WTC11 (cell line): ENCODE data around the gene OPCML. TPM values are rescaled to one million over a fixed set of nuclear protein-coding genes. Genes with fewer than 3 reads are reported as not detected.

Experiments used
- ATAC-seq: fragments of 200-7000 bp; cut with Tn5 transposase; 2 replicates; pipeline ENCODE4 v1.10.0; 2021; ENCODE audit warnings: mild to moderate bottlenecking, moderate library complexity
- CTCF ChIA-PET: fragments of 300-600 bp; sonication (Branson Sonifier 250); formaldehyde crosslinking; loops from one replicate; lab custom pipeline; 2021; ENCODE audit warnings: antibody characterized with exemption; lab: Charles Lee
- POLR2A ChIA-PET: fragments of 350-600 bp; sonication (Branson Sonifier 250); formaldehyde crosslinking; loops from one replicate; lab custom pipeline; 2021; ENCODE audit warnings: antibody characterized with exemption; lab: Charles Lee
- DNase-seq: peaks from one replicate; pipeline ENCODE4 v3.0.0; 2021; ENCODE audit warnings: low spot score
- H3K27ac Mint-ChIP-seq: 2 replicates; pipeline ENCODE4 v1.8.0; 2021; ENCODE audit warnings: mixed read lengths
- H3K27me3 Mint-ChIP-seq: 2 replicates; pipeline ENCODE4 v1.8.0; 2021; ENCODE audit warnings: low read depth, mild to moderate bottlenecking, moderate library complexity, mixed read lengths
- H3K36me3 Mint-ChIP-seq: 2 replicates; pipeline ENCODE4 v1.8.0; 2021; ENCODE audit warnings: mixed read lengths
- H3K4me1 Mint-ChIP-seq: 2 replicates; pipeline ENCODE4 v1.8.0; 2022; ENCODE audit warnings: mixed read lengths
- H3K4me3 Mint-ChIP-seq: 2 replicates; pipeline ENCODE4 v1.8.0; 2021; ENCODE audit warnings: mild to moderate bottlenecking, moderate library complexity, mixed read lengths
- H3K9me3 Mint-ChIP-seq: 2 replicates; pipeline ENCODE4 v1.8.0; 2021; ENCODE audit warnings: mixed read lengths
- ATF2 ChIP-seq: sonication (generic); formaldehyde crosslinking; IDR thresholded peaks from 2 replicates; pipeline ENCODE4 v1.8.1; 2022; ENCODE audit warnings: low read depth, missing genetic modification reagents, borderline replicate concordance
- ETV6 ChIP-seq: sonication (generic); formaldehyde crosslinking; IDR thresholded peaks from 2 replicates; pipeline ENCODE4 v1.8.1; 2022; ENCODE audit warnings: mild to moderate bottlenecking, missing genetic modification reagents
- IRF2 ChIP-seq: sonication (generic); formaldehyde crosslinking; IDR thresholded peaks from 2 replicates; pipeline ENCODE4 v1.8.0; 2022; ENCODE audit warnings: low read depth, missing genetic modification reagents, borderline replicate concordance
- MAX ChIP-seq: sonication (generic); formaldehyde crosslinking; IDR thresholded peaks from 2 replicates; pipeline ENCODE4 v1.8.0; 2022; ENCODE audit warnings: mild to moderate bottlenecking, missing genetic modification reagents
- RORB ChIP-seq: fragments of 250-450 bp; sonication (Bioruptor Pico); IDR thresholded peaks from 2 replicates; pipeline ENCODE4 v1.9.0; 2021; ENCODE audit warnings: mild to moderate bottlenecking
- TP53 ChIP-seq: sonication (generic); formaldehyde crosslinking; IDR thresholded peaks from 2 replicates; pipeline ENCODE4 v1.8.1; 2023; ENCODE audit warnings: mild to moderate bottlenecking, missing genetic modification reagents
- ZNF219 ChIP-seq: sonication (generic); formaldehyde crosslinking; IDR thresholded peaks from 2 replicates; pipeline ENCODE4 v1.8.0; 2023; ENCODE audit warnings: missing genetic modification reagents, mild to moderate bottlenecking, borderline replicate concordance
- ZNF317 ChIP-seq: sonication (generic); formaldehyde crosslinking; IDR thresholded peaks from 2 replicates; pipeline ENCODE4 v1.8.1; 2023; ENCODE audit warnings: low read depth, mild to moderate bottlenecking, moderate library complexity, missing genetic modification reagents, borderline replicate concordance
- ZNF425 ChIP-seq: fragments of 250-450 bp; sonication (Bioruptor Pico); conservative IDR thresholded peaks from 2 replicates; pipeline ENCODE4 v1.9.0; 2021; ENCODE audit warnings: mild to moderate bottlenecking
- total RNA-seq: library from RNA; stranded (reverse); gene quantifications from 3 replicates; pipeline ENCODE4 v1.2.3, GENCODE V29; 2021
- TF ChIP-seq, protein P1 (sequence below): sonication (generic); formaldehyde crosslinking; IDR thresholded peaks from 2 replicates; pipeline ENCODE4 v1.8.0; 2022; ENCODE audit warnings: missing genetic modification reagents
- TF ChIP-seq, protein P2 (sequence below): fragments of 200-600 bp; IDR thresholded peaks from 2 replicates; pipeline ENCODE4 v1.8.0; 2022; ENCODE audit warnings: antibody characterized with exemption

The OPCML gene
- total RNA-seq, 1 experiment from 2014 or later = 1.5 TPM

GRCh38 chr11:132638423-132638822, 893.9 kb downstream of the OPCML start (continued):
- TF ChIP-seq, protein P1, sequence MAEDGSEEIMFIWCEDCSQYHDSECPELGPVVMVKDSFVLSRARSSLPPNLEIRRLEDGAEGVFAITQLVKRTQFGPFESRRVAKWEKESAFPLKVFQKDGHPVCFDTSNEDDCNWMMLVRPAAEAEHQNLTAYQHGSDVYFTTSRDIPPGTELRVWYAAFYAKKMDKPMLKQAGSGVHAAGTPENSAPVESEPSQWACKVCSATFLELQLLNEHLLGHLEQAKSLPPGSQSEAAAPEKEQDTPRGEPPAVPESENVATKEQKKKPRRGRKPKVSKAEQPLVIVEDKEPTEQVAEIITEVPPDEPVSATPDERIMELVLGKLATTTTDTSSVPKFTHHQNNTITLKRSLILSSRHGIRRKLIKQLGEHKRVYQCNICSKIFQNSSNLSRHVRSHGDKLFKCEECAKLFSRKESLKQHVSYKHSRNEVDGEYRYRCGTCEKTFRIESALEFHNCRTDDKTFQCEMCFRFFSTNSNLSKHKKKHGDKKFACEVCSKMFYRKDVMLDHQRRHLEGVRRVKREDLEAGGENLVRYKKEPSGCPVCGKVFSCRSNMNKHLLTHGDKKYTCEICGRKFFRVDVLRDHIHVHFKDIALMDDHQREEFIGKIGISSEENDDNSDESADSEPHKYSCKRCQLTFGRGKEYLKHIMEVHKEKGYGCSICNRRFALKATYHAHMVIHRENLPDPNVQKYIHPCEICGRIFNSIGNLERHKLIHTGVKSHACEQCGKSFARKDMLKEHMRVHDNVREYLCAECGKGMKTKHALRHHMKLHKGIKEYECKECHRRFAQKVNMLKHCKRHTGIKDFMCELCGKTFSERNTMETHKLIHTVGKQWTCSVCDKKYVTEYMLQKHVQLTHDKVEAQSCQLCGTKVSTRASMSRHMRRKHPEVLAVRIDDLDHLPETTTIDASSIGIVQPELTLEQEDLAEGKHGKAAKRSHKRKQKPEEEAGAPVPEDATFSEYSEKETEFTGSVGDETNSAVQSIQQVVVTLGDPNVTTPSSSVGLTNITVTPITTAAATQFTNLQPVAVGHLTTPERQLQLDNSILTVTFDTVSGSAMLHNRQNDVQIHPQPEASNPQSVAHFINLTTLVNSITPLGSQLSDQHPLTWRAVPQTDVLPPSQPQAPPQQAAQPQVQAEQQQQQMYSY = no peak
- TF ChIP-seq MAX (CRISPR knock-in tag) = no peak

- POLR2A ChIA-PET = no interaction called here
- CTCF ChIA-PET = no interaction called here
- H3K36me3 Mint-ChIP-seq = no peaks in the 10 kb centered on the region
- H3K27ac Mint-ChIP-seq = no peak overlapping the region
- H3K27me3 Mint-ChIP-seq = no peaks in the 10 kb centered on the region
- peaks cover 13% of the 10 kb centered on the region for H3K4me1 Mint-ChIP-seq
- no peak for TF ChIP-seq TP53 (CRISPR knock-in tag)
- no peak for TF ChIP-seq ZNF425 (CRISPR knock-in tag)
- TF ChIP-seq, all 79 proteins: peak for 0
- no peak for DNase-seq
- Mint-ChIP-seq H3K9me3 (0 out of 2 replicates have a peak, but pooled peaks cover 3% of the 10 kb centered on the region), H3K4me3 (no peak overlapping the region)
- ATAC-seq = no peak
These were observed 895.8 kb downstream of the OPCML start for GRCh38 chr11:132636523-132636922.

DNA sequence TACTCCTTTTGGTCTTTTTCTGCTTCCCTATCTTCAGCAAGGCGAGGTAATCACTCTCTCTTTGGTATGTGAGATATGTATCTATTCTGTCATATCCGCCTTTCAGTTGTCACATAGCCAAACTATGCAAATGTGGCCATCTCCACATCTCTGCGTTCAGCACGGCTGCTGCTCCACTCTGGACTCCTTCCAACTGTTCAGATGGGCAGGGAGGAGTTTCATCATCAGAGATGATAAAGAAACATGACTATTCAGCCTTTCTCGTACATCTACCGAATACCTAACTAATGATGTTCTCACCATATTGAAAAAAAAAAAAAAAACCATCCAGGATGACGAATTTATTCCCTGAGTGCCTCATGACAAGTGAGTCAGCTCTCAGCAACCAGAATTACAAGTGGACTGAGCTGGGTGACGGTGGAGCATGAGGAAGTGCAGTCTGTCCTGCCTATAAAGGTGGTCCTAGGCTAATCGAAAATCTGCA, 899.6 kb downstream of the OPCML start:
- no peak for TF ChIP-seq RORB (CRISPR knock-in tag)
- no peak for TF ChIP-seq ETV6 (CRISPR knock-in tag)
- Mint-ChIP-seq H3K36me3 (no peaks in the 10 kb centered on the region), H3K27ac (no peak overlapping the region), H3K9me3 (peaks cover 14% of the 10 kb centered on the region; the same call in 1 of the 2 replicates), H3K4me1 (no peaks in the 10 kb centered on the region), H3K27me3 (no peaks in the 10 kb centered on the region), H3K4me3 (no peak overlapping the region)
- ATAC-seq (no peak), DNase-seq (no peak)
- POLR2A ChIA-PET = no interaction called here
- CTCF ChIA-PET = interaction anchor here (0.7 kb wide), 1 partner anchor 131 kb away, joined by 3 read pairs; no protein-coding TSS in a partner anchor

DNA sequence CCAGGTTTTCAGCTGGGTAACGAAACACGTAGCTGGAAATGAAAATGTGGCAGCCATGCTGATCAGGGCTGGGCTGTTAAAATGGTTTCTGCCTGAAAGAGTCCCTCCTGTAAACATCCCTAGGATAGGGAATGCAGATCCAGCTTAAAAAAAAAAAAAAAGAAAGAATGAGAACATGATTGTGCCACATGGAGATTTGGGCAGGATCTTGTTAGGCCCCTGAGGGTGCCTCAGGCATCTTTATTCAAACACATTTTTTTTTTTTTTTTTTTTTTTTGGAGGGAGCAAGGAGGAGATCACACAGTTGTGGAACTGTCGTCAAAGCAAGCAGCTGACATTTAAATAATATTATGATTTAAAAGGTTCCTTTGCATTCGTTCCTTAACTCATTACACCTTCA, 900.3 kb downstream of the OPCML start:
- CTCF ChIA-PET = no interaction called here
- Mint-ChIP-seq H3K36me3 (no peaks in the 10 kb centered on the region), H3K4me3 (no peak overlapping the region), H3K27ac (no peak overlapping the region)
- TF ChIP-seq, protein P2, sequence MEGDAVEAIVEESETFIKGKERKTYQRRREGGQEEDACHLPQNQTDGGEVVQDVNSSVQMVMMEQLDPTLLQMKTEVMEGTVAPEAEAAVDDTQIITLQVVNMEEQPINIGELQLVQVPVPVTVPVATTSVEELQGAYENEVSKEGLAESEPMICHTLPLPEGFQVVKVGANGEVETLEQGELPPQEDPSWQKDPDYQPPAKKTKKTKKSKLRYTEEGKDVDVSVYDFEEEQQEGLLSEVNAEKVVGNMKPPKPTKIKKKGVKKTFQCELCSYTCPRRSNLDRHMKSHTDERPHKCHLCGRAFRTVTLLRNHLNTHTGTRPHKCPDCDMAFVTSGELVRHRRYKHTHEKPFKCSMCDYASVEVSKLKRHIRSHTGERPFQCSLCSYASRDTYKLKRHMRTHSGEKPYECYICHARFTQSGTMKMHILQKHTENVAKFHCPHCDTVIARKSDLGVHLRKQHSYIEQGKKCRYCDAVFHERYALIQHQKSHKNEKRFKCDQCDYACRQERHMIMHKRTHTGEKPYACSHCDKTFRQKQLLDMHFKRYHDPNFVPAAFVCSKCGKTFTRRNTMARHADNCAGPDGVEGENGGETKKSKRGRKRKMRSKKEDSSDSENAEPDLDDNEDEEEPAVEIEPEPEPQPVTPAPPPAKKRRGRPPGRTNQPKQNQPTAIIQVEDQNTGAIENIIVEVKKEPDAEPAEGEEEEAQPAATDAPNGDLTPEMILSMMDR = no peak
- TF ChIP-seq ZNF317 (no peak), ZNF219 (CRISPR knock-in tag) (no peak), ATF2 (no peak), IRF2 (CRISPR knock-in tag) (no peak)
- TF ChIP-seq, all 79 proteins: peak for 0
- H3K27me3 Mint-ChIP-seq = no peaks in the 10 kb centered on the region
- H3K4me1 Mint-ChIP-seq = no peaks in the 10 kb centered on the region
- DNase-seq = no peak
- H3K9me3 Mint-ChIP-seq = peaks cover 14% of the 10 kb centered on the region; the same call in 1 of the 2 replicates
- POLR2A ChIA-PET = no interaction called here
- no peak for ATAC-seq
